ENCODE results near the gene SLC1A5.

DNA sequence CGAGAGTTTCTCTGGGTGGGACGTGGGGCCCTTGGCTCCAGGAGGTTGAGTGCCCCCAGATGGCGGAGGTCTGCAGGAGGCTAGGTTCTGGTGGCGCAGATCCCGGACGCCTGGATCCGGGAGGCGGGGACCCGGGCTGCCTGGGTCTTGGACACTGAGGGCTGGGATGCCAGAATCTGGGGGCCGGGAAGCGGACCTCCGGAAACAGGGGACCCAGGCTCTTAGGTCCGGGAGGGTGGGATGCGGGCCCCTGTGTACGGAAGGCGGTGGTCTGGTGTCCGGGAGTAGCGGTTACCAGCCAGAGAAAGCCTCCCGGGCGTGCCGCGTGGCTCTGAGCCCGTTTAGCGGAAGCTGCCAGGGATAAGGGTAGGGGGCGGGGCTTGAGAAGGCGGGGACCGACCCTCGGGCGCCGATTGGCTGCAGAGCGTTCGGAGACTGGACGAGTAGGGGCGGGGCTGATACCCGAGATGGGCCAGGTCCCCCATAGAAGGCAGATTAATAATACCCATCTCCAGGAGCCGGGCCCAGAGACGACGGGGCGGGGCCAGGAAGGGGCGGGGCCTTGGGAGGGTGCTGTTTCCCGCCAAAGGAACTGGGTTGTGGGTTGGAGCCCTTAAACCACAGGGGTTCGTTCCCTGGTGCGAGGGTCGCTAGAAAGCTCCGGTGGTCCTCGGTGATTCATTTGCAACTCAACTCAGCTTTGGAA lies at the start of gene SLC1A5:
- no peak for TF ChIP-seq YY1 (IDR thresholded peaks at IDR 0.05; ENCODE audit: insufficient read depth, insufficient read length)
- no peak for TF ChIP-seq ZNF274 (IDR thresholded peaks at IDR 0.05; ENCODE audit: low read depth, low read length)
- no peak for TF ChIP-seq SUZ12 (IDR thresholded peaks at IDR 0.05; ENCODE audit: extremely low read depth, insufficient read depth, insufficient read length)

All from NT2/D1 (cell line).